Smooth muscle cell (in vitro differentiated cells): ENCODE results near the gene CRLF2. TPM values are rescaled to one million over a fixed set of nuclear protein-coding genes. Genes with fewer than 3 reads are reported as not detected.
"Not testable (repeated sequence)": the region's sequence is repeated elsewhere in the genome, so short reads cannot be mapped to it uniquely, and the experiment has no call there.

Experiments
- DNase-seq: peaks from one replicate; lab custom pipeline; 2025; ENCODE audit not compliant: unreplicated experiment; lab: John Stamatoyannopoulos, UW
- H2AFZ ChIP-seq: fragments of 200-600 bp; sonication (generic); 2 replicates; pipeline ENCODE4 v1.6.0; 2016; ENCODE audit warnings: antibody characterized with exemption, low read depth, mild to moderate bottlenecking
- H3F3A ChIP-seq: fragments of 200-600 bp; sonication (generic); 2 replicates; pipeline ENCODE4 v1.6.0; 2017; ENCODE audit warnings: antibody characterized with exemption, low read depth
- H3K27ac ChIP-seq: fragments of 200-600 bp; sonication (generic); 2 replicates; pipeline ENCODE4 v1.5.1; 2016; ENCODE audit warnings: low read depth, mild to moderate bottlenecking
- H3K27me3 ChIP-seq: fragments of 200-600 bp; sonication (generic); 2 replicates; pipeline ENCODE4 v1.6.1; 2016; ENCODE audit warnings: low read depth, mild to moderate bottlenecking
- H3K36me3 ChIP-seq: fragments of 200-600 bp; sonication (generic); 2 replicates; pipeline ENCODE4 v1.5.1; 2016; ENCODE audit warnings: low read depth
- H3K4me1 ChIP-seq: fragments of 200-600 bp; sonication (generic); 2 replicates; pipeline ENCODE4 v1.5.1; 2016; ENCODE audit warnings: low read depth
- H3K4me2 ChIP-seq: fragments of 200-600 bp; sonication (generic); 2 replicates; pipeline ENCODE4 v1.6.0; 2016; ENCODE audit warnings: mild to moderate bottlenecking
- H3K4me3 ChIP-seq: fragments of 200-600 bp; sonication (generic); 2 replicates; pipeline ENCODE4 v1.5.1; 2016; ENCODE audit warnings: mild to moderate bottlenecking
- H3K79me2 ChIP-seq: fragments of 200-600 bp; sonication (generic); 2 replicates; pipeline ENCODE4 v1.6.0; 2016; ENCODE audit warnings: low read depth, mild to moderate bottlenecking
- H3K9ac ChIP-seq: fragments of 200-600 bp; sonication (generic); 2 replicates; pipeline ENCODE4 v1.6.0; 2016; ENCODE audit warnings: low read depth
- H3K9me3 ChIP-seq: fragments of 200-600 bp; sonication (generic); replicated peaks from 2 replicates; pipeline ENCODE4 v1.5.1; 2016; ENCODE audit warnings: low read depth
- H4K20me1 ChIP-seq: fragments of 200-600 bp; sonication (generic); 2 replicates; pipeline ENCODE4 v1.6.0; 2016; ENCODE audit warnings: low read depth
- WGBS: methylation state at CpG from one replicate; pipeline ENCODE4 v1.1.7; 2016; ENCODE audit warnings: low lambda C conversion rate; 5-methylcytosine and 5-hydroxymethylcytosine counted together
- polyA plus RNA-seq: library from polyadenylated mRNA; unstranded; fragments of >200 nt; fragmentation: Nextera tagmentation; extraction: Ambion mirVana; gene quantifications from 2 replicates; pipeline ENCODE4 v1.2.1, GENCODE V29; 2016
- total RNA-seq: library from RNA; depleted of rRNA; stranded (reverse); fragments of >200 nt; gene quantifications from 2 replicates; pipeline ENCODE4 v1.2.3, GENCODE V29; 2014
- TF ChIP-seq, protein P1 (sequence below): fragments of 200-600 bp; sonication (generic); IDR thresholded peaks from 2 replicates; pipeline ENCODE4 v1.5.1; 2017; ENCODE audit warnings: borderline replicate concordance, mild to moderate bottlenecking, antibody characterized with exemption; ENCODE audit not compliant: insufficient read depth, poor library complexity, severe bottlenecking

The CRLF2 gene
- total and polyA plus RNA-seq, 2 experiments from 2014 or later: not detected

DNA sequence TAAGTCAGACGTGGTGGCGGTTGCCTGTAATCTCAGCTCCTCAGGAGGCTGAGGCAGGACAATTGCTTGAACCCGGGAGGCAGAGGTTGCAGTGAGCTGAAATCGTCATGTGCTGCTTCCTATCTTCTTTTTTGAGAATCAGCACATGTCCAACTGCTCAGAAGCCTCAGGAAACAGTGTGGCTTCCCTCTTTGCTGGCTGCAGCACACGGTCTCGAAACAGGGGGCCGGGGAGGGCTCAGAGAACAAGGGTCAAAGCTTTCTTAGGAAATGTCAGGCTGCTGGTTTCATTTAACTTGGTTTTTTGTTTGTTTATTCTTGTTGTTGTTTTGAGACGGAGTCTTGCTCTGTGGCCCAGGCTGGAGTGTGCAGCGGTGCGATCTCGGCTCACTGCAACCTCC, 31.3 kb downstream of the CRLF2 start:
- Histone ChIP-seq H3K27ac (no peak overlapping the region), H3K79me2 (no peaks in the 10 kb centered on the region), H3K4me3 (no peak overlapping the region), H3K4me2 (no peak overlapping the region), H2AFZ (no peak overlapping the region), H3K27me3 (no peaks in the 10 kb centered on the region), H3K36me3 (no peaks in the 10 kb centered on the region), H3K4me1 (no peaks in the 10 kb centered on the region), H4K20me1 (no peaks in the 10 kb centered on the region), H3K9ac (no peak overlapping the region), H3F3A (no peaks in the 10 kb centered on the region), H3K9me3 (no peaks in the 10 kb centered on the region)
- TF ChIP-seq, protein P1, sequence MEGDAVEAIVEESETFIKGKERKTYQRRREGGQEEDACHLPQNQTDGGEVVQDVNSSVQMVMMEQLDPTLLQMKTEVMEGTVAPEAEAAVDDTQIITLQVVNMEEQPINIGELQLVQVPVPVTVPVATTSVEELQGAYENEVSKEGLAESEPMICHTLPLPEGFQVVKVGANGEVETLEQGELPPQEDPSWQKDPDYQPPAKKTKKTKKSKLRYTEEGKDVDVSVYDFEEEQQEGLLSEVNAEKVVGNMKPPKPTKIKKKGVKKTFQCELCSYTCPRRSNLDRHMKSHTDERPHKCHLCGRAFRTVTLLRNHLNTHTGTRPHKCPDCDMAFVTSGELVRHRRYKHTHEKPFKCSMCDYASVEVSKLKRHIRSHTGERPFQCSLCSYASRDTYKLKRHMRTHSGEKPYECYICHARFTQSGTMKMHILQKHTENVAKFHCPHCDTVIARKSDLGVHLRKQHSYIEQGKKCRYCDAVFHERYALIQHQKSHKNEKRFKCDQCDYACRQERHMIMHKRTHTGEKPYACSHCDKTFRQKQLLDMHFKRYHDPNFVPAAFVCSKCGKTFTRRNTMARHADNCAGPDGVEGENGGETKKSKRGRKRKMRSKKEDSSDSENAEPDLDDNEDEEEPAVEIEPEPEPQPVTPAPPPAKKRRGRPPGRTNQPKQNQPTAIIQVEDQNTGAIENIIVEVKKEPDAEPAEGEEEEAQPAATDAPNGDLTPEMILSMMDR: no peak
- 94% methylated on average over 11 of the region's 11 CpGs for WGBS
- DNase-seq: no peak

GRCh38 chrX:1178580-1179057, 33.8 kb downstream of the CRLF2 start:
- no peaks in the 10 kb centered on the region for H3F3A ChIP-seq
- H4K20me1 ChIP-seq: no peaks in the 10 kb centered on the region
- no peak for DNase-seq
- no peaks in the 10 kb centered on the region for H3K79me2 ChIP-seq
- no peaks in the 10 kb centered on the region for H3K4me1 ChIP-seq
- H3K27ac ChIP-seq: peak overlapping the region; percentile 21
- no peak overlapping the region for H2AFZ ChIP-seq
- H3K4me2 ChIP-seq: peak overlapping the region; percentile 81
- H3K36me3 ChIP-seq: no peaks in the 10 kb centered on the region
- H3K9me3 ChIP-seq: no peaks in the 10 kb centered on the region
- TF ChIP-seq, protein P1: no peak
- H3K27me3 ChIP-seq: peaks cover 6% of the 10 kb centered on the region
- H3K4me3 ChIP-seq: peak overlapping the region; percentile 37
- WGBS: 20% methylated on average over 20 of the region's 20 CpGs
- peak overlapping the region; percentile 0 for H3K9ac ChIP-seq

- not testable (repeated sequence) for H3K4me3 ChIP-seq, H3K9ac ChIP-seq, H3K9me3 ChIP-seq, H3K27ac ChIP-seq, H2AFZ ChIP-seq, H4K20me1 ChIP-seq, H3F3A ChIP-seq, DNase-seq, H3K27me3 ChIP-seq, H3K36me3 ChIP-seq, H3K4me1 ChIP-seq, H3K79me2 ChIP-seq, H3K4me2 ChIP-seq
- 89% methylated on average over 33 of the region's 33 CpGs for WGBS
Measured at GRCh38 chrX:1176531-1177320, 35.7 kb downstream of the CRLF2 start.

DNA sequence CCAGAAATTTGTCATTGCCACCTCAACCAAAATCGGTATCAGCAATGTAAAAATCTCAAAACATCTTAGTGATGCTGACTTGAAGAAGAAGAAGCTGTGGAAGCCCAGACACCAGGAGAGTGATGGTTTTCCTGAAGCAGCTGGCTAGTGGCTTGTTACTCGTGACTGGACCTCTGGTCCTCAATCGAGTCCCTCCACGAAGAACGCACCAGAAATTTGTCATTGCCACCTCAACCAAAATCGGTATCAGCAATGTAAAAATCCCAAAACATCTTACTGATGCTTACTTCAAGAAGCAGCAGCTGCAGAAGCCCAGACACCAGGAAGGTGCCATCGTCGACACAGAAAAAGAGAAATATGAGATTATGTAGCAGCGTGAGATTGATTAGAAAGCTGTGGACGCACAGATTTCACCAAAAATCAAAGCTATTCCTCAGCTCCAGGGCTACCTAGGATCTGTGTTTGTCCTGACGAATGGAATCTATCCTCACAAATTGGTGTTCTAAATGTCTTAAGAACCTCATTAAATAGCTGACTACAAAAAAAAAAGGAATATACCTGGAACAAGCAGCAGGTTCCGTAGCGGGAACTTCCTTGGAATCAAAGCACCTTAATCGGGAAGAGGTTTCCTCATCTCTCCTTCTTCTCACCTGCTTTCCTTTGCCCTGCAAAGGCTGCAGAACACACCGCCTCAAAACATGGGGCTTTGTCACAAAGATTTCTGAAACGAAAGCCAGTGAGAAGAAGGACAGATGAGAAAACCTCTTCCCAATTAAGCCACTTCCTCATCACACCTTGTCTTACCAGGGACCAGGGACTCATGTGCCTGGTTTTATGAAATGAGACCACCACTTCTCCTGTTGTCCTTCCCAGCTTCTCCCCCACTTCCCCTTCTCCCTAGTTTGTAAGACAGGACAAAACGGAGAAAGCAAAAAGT, 37.6 kb downstream of the CRLF2 start:
- not testable (repeated sequence) for H3K9me3 ChIP-seq, H4K20me1 ChIP-seq, DNase-seq, H3F3A ChIP-seq, H2AFZ ChIP-seq, H3K79me2 ChIP-seq, H3K27me3 ChIP-seq, H3K4me1 ChIP-seq, H3K27ac ChIP-seq, H3K4me3 ChIP-seq, H3K36me3 ChIP-seq, H3K9ac ChIP-seq, H3K4me2 ChIP-seq
- WGBS: 95% methylated on average over 13 of the region's 17 CpGs

DNA sequence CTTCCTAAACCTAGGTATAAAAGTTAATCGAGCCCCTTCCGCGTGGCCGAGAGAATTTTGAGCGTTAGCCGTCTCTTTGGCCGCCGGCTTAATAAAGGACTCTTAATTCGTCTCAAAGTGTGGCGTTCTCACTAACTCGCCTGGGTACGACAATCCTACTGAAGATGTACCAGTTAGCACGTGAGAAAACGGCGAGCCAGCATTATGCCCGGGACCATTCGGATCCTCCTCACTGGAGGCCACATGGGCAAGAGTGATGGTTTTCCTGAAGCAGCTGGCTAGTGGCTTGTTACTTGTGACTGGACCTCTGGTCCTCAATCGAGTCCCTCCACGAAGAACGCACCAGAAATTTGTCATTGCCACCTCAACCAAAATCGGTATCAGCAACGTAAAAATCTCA, 39.0 kb downstream of the CRLF2 start:
- not testable (repeated sequence) for H3K9me3 ChIP-seq, H3K4me2 ChIP-seq, H2AFZ ChIP-seq, DNase-seq, H3F3A ChIP-seq, H3K27me3 ChIP-seq, H4K20me1 ChIP-seq, H3K36me3 ChIP-seq, H3K27ac ChIP-seq, H3K4me1 ChIP-seq, H3K9ac ChIP-seq, H3K4me3 ChIP-seq, H3K79me2 ChIP-seq
- WGBS: 66% methylated on average over 22 of the region's 22 CpGs
